Measurements from ENCODE around the gene ARMC9. TPM values are rescaled to one million over a fixed set of nuclear protein-coding genes. Genes with fewer than 3 reads are reported as not detected.

Gene ARMC9
- total and polyA plus RNA-seq, 2 of the 13 experiments (the other 11 are each of a cell fraction or from before 2014, with no cell fraction given): 9.1 to 12.8 TPM

DNA sequence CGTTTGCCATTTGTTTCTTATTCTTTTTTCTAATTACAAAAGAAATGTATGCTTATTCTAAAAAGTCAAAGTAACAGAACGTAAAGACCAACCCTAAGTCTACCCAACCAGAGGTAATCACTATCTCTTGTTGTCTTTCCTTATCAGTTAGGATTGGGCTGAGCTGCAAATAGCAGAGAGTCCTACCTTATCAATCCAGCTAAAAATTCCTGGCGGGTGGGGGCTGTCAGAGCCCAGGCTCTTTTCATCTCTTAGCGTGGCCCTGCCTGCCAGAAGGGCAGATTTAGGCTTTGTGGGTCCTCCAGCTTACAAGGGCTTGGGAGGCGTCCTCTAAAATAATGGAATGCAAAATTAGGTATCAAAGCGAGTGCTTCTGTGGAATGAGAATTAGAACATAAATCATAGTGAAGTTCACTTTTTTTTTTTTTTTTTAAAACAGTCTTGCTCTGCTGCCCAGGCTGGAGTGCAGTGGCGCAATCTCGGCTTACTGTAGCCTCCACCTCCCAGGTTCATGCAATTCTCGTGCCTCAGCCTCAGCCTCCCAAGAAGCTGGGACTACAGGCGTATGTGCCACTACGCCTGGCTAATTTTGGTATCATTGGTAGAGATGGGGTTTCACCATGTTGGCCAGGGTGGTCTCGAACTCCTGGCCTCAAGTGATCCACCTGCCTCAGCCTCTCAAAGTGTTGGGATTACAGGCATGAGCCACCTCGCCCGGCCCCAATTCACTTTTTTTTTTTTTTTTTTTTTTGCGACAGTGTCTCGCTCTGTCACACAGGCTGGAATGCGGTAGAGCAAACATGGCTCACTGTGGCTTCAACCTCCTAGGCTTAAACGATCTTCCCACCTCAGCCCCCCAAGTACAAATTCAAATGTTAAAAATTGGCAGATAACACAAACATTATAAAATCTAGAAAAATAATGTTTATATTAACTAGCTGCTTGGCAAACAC is 139.7 kb downstream of the ARMC9 start (continued):
- peak; percentile 94 for TF ChIP-seq ZNF362 (CRISPR knock-in tag; IDR thresholded peaks at IDR 0.05; ENCODE audit: borderline replicate concordance)
- 0 out of 2 replicates have a peak, but pooled peaks have one; percentile 20 for TF ChIP-seq CEBPB (IDR thresholded peaks at IDR 0.05; ENCODE audit: borderline replicate concordance, low read depth, low read length)
- TF ChIP-seq, protein P1, sequence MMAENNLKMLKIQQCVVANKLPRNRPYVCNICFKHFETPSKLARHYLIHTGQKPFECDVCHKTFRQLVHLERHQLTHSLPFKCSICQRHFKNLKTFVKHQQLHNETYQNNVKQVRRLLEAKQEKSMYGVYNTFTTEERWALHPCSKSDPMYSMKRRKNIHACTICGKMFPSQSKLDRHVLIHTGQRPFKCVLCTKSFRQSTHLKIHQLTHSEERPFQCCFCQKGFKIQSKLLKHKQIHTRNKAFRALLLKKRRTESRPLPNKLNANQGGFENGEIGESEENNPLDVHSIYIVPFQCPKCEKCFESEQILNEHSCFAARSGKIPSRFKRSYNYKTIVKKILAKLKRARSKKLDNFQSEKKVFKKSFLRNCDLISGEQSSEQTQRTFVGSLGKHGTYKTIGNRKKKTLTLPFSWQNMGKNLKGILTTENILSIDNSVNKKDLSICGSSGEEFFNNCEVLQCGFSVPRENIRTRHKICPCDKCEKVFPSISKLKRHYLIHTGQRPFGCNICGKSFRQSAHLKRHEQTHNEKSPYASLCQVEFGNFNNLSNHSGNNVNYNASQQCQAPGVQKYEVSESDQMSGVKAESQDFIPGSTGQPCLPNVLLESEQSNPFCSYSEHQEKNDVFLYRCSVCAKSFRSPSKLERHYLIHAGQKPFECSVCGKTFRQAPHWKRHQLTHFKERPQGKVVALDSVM (CRISPR knock-in tag; IDR thresholded peaks at IDR 0.05): peak; percentile 74; the same call in 1 of the 2 replicates
- TF ChIP-seq ZNF484 (CRISPR knock-in tag; IDR thresholded peaks at IDR 0.05; ENCODE audit: borderline replicate concordance, low read depth): no peak
- no peak for TF ChIP-seq SOX6 (IDR thresholded peaks at IDR 0.05)
- TF ChIP-seq SOX6 (CRISPR knock-in tag; IDR thresholded peaks at IDR 0.05): no peak
- TF ChIP-seq, protein P2, sequence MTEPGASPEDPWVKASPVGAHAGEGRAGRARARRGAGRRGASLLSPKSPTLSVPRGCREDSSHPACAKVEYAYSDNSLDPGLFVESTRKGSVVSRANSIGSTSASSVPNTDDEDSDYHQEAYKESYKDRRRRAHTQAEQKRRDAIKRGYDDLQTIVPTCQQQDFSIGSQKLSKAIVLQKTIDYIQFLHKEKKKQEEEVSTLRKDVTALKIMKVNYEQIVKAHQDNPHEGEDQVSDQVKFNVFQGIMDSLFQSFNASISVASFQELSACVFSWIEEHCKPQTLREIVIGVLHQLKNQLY (CRISPR knock-in tag; IDR thresholded peaks at IDR 0.05): no peak
- TF ChIP-seq, protein P3, sequence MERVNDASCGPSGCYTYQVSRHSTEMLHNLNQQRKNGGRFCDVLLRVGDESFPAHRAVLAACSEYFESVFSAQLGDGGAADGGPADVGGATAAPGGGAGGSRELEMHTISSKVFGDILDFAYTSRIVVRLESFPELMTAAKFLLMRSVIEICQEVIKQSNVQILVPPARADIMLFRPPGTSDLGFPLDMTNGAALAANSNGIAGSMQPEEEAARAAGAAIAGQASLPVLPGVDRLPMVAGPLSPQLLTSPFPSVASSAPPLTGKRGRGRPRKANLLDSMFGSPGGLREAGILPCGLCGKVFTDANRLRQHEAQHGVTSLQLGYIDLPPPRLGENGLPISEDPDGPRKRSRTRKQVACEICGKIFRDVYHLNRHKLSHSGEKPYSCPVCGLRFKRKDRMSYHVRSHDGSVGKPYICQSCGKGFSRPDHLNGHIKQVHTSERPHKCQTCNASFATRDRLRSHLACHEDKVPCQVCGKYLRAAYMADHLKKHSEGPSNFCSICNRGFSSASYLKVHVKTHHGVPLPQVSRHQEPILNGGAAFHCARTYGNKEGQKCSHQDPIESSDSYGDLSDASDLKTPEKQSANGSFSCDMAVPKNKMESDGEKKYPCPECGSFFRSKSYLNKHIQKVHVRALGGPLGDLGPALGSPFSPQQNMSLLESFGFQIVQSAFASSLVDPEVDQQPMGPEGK (CRISPR knock-in tag; IDR thresholded peaks at IDR 0.05): peak; percentile 42; the same call in 1 of the 2 replicates
- no peak for TF ChIP-seq NFIC (IDR thresholded peaks at IDR 0.05; ENCODE audit: low read length)
- TF ChIP-seq SALL2 (CRISPR knock-in tag; IDR thresholded peaks at IDR 0.05): no peak
- TF ChIP-seq SALL1 (CRISPR knock-in tag; IDR thresholded peaks at IDR 0.05): no peak

All from HepG2 (cell line).